Kidney (tissue), 14 donors: Measurements from ENCODE around the gene ZFP90. TPM values are rescaled to one million over a fixed set of nuclear protein-coding genes. Genes with fewer than 3 reads are reported as not detected.

Source experiments
- DNase-seq, 5 donors: peaks; one replicate each; pipeline ENCODE4 v3.0.0-alpha.2; 2013 to 2020
- FAIRE-seq: peaks from 2 replicates; lab custom pipeline; 2012; peaks lifted over from hg19 to GRCh38; lab: Jason Lieb, UNC
- H3K27ac ChIP-seq, 2 donors: one replicate each; pipeline ENCODE4 v1.7.0; 2013; ENCODE audit warnings: low read depth in 2 of 2, low read length in 2 of 2, inconsistent platforms in 1 of 2
- H3K27me3 ChIP-seq: one replicate; pipeline ENCODE4 v1.7.1; 2013; ENCODE audit warnings: low read length, inconsistent platforms; ENCODE audit not compliant: control insufficient read depth, insufficient read depth
- H3K36me3 ChIP-seq, 3 donors: one replicate each; pipeline versions ENCODE4 v1.7.0 to v1.7.1; 2013; ENCODE audit warnings: low read length in 3 of 3, control low read depth in 1 of 3, inconsistent platforms in 1 of 3; ENCODE audit not compliant: insufficient read depth in 3 of 3, control insufficient read depth in 2 of 3
- H3K4me1 ChIP-seq, 3 donors: one replicate each; pipeline versions ENCODE4 v1.7.0 to v1.7.1; 2013; ENCODE audit warnings: low read length in 3 of 3, inconsistent platforms in 1 of 3, low read depth in 1 of 3; ENCODE audit not compliant: control insufficient read depth in 2 of 3, insufficient read depth in 2 of 3
- H3K4me3 ChIP-seq, 3 donors: one replicate each; pipeline versions ENCODE4 v1.7.0 to v1.8.1; 2013; ENCODE audit warnings: low read length in 3 of 3, control low read depth in 1 of 3, inconsistent platforms in 1 of 3
- H3K9ac ChIP-seq, 3 donors: one replicate each; pipeline versions ENCODE4 v1.7.0 to v1.7.1; 2013; ENCODE audit warnings: low read length in 3 of 3, control low read depth in 1 of 3, inconsistent platforms in 1 of 3
- H3K9me3 ChIP-seq, 3 donors: one replicate each; pipeline versions ENCODE4 v1.7.0 to v1.7.1; 2013; ENCODE audit warnings: low read length in 3 of 3, control low read depth in 1 of 3, inconsistent platforms in 1 of 3; ENCODE audit not compliant: control insufficient read depth in 2 of 3, insufficient read depth in 1 of 3
- intact Hi-C: fragments of 100-400 bp; cut with DNase I; formaldehyde crosslinking; loops from one replicate; pipeline ENCODE4 v1.11.1; 2022
- polyA plus RNA-seq: library from polyadenylated mRNA; stranded (reverse); fragments of 350-450 nt; fragmentation: Illumina TruSeq; extraction: RNeasy Lipid Tissue Mini Kit (QIAGEN cat#74804); gene quantifications from one replicate; pipeline ENCODE4 v1.2.3, GENCODE V29; 2014; ENCODE audit warnings: low read depth, low replicate concordance; ENCODE audit not compliant: insufficient read depth
- total RNA-seq: library from RNA; stranded (reverse); fragmentation: NEBNext Ultra II Directional; extraction: Animal tissue kit (Norgen Biotek cat#: 25700); gene quantifications from one replicate; pipeline ENCODE4 v1.2.1, GENCODE V29; 2021
- TF ChIP-seq, protein P1 (sequence below): IDR thresholded peaks from 3 replicates; pipeline ENCODE4 v1.5.1; 2012; ENCODE audit warnings: mild to moderate bottlenecking, moderate library complexity, borderline replicate concordance; ENCODE audit not compliant: insufficient read depth; ENCODE audit errors: extremely low read depth
- donor health status: control.
- donor health status: control.
- donor health status: control.
- donor health status: control.
- donor health status: control.
- donor health status: DM: yes; HTN: yes; CAD: no.
- donor health status: Normal renal cell carcinoma (clear cell type).

The ZFP90 gene
- total and polyA plus RNA-seq, 2 donors from 2014 or later, result 10.9 to 30.3 TPM

DNA sequence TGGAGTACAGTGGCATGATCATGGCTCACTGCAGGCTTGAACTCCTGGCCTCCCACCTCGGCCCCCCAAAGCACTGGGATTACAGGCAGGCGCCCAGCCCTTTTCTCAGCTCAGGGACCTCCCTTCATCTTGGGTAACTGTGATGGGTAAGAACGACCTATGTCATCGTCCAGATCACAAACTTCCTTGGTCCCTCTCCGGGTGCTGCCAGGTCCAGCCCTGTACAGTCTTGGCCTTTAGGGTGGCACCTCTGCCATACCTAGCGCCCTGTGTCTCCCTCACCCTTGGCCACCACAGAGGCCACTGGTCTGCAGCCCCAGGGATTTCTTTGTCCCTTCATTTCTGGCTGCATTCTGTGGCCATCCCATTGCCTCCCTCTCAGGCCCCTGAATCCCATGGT lies 29.7 kb upstream of the ZFP90 start:
- TF ChIP-seq, protein P1, sequence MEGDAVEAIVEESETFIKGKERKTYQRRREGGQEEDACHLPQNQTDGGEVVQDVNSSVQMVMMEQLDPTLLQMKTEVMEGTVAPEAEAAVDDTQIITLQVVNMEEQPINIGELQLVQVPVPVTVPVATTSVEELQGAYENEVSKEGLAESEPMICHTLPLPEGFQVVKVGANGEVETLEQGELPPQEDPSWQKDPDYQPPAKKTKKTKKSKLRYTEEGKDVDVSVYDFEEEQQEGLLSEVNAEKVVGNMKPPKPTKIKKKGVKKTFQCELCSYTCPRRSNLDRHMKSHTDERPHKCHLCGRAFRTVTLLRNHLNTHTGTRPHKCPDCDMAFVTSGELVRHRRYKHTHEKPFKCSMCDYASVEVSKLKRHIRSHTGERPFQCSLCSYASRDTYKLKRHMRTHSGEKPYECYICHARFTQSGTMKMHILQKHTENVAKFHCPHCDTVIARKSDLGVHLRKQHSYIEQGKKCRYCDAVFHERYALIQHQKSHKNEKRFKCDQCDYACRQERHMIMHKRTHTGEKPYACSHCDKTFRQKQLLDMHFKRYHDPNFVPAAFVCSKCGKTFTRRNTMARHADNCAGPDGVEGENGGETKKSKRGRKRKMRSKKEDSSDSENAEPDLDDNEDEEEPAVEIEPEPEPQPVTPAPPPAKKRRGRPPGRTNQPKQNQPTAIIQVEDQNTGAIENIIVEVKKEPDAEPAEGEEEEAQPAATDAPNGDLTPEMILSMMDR, result no peak
- no peak for DNase-seq
- H3K36me3 ChIP-seq, result no peaks in the 10 kb centered on the region
- H3K4me3 ChIP-seq, result no peak overlapping the region
- no peaks in the 10 kb centered on the region for H3K27me3 ChIP-seq
- no peak overlapping the region for H3K27ac ChIP-seq
- H3K9ac ChIP-seq, result no peak overlapping the region
- intact Hi-C loops, result loop anchor here (10.0 kb wide), 1 partner anchor 115 kb away; no protein-coding TSS in a partner anchor
- no peaks in the 10 kb centered on the region for H3K9me3 ChIP-seq
- FAIRE-seq, result no peak
- H3K4me1 ChIP-seq, result peaks cover 0 to 3% (median 0%) of the 10 kb centered on the region in 3 donors

DNA sequence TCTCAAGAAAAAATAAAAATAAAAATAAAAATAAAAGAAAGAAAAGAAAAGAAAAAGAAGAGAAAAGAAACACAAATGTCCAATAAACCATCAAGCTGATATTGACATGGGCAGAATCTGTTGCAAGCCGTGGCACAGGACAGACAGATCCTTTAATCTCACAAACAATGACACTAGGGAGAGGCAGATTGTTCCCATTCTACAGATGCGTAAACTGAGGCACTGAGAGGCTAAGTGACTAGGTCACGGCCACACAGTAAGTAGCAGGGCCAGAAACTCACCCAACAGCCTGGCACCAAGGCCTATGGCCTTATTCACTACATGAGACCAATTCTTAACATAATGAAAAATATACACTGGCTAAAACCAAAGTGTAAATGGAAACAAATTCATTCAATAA lies 28.3 kb upstream of the ZFP90 start:
- Histone ChIP-seq H3K27ac (no peak overlapping the region), H3K9me3 (no peaks in the 10 kb centered on the region), H3K27me3 (no peaks in the 10 kb centered on the region), H3K36me3 (no peaks in the 10 kb centered on the region), H3K4me1 (peaks cover 0 to 3% (median 0%) of the 10 kb centered on the region in 3 donors), H3K4me3 (no peak overlapping the region), H3K9ac (no peak overlapping the region)
- DNase-seq, result no peak
- TF ChIP-seq, protein P1, result no peak
- intact Hi-C loops, result no loop called here
- FAIRE-seq, result no peak

DNA sequence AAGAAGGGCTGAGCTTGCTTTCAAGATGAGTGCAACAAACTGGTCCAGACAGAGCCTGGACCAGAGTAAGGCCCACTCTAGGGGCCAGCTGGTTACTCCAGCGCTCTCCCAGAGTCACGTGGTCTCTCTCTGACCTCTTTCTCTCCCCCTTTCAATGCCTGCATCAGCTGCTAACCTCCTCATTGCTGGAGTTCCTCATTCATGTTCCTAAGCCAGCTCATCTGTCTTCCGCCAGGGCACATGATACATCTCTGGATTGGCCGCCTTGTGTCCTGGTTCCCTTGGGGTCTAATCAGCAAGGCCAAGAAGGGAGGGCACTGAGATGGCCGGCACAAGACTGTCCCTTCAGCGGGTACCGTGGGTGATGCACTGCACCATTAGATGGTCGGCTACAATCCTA lies 26.9 kb upstream of the ZFP90 start:
- Histone ChIP-seq H3K9ac (no peak overlapping the region), H3K27me3 (no peaks in the 10 kb centered on the region), H3K27ac (no peak overlapping the region), H3K9me3 (no peaks in the 10 kb centered on the region), H3K4me3 (no peak overlapping the region), H3K4me1 (peaks cover 0 to 3% (median 0%) of the 10 kb centered on the region in 3 donors), H3K36me3 (no peaks in the 10 kb centered on the region)
- TF ChIP-seq, protein P1, result no peak
- FAIRE-seq (no peak), DNase-seq (no peak)
- intact Hi-C loops, result no loop called here

DNA sequence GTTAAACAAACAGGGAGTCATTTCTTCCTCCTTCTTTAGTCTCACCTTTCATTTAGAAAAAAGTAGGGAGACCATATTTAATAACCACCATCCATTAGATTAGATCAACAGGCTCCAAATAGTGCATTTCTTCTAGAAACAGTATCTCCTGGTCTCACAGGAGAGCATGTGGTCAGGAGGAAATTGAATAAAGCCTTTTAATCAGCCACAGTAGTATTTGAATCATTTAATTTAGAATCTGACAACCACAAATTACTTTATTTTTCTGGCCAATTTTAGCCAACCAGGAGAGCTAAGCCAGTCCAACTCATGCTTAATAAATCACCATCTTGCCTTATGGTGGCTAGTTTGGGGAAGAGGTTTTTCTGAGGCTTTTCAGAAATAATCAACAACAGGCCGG lies 26.3 kb upstream of the ZFP90 start:
- Histone ChIP-seq H3K4me3 (no peak overlapping the region), H3K9ac (no peak overlapping the region), H3K9me3 (no peaks in the 10 kb centered on the region), H3K36me3 (no peaks in the 10 kb centered on the region), H3K27ac (no peak overlapping the region), H3K27me3 (no peaks in the 10 kb centered on the region), H3K4me1 (peaks cover 0 to 3% (median 0%) of the 10 kb centered on the region in 3 donors)
- no peak for DNase-seq
- TF ChIP-seq, protein P1, result no peak
- intact Hi-C loops, result no loop called here
- FAIRE-seq, result no peak
